CD4-positive, alpha-beta memory T cell (primary cell): ENCODE results near the gene STARD10. TPM values are rescaled to one million over a fixed set of nuclear protein-coding genes. Genes with fewer than 3 reads are reported as not detected.
A peak's percentile ranks its signal among the peaks of the same experiment; 100 is the strongest.

Source experiments
- CTCF ChIA-PET: fragments of 350-600 bp; sonication (Branson Sonifier 250); formaldehyde crosslinking; loops from one replicate; lab custom pipeline; 2021; ENCODE audit warnings: inconsistent platforms; ENCODE audit not compliant: partially characterized antibody; lab: Charles Lee
- POLR2A ChIA-PET: fragments of 350-600 bp; sonication (Branson Sonifier 250); formaldehyde crosslinking; loops from one replicate; lab custom pipeline; 2021; ENCODE audit not compliant: partially characterized antibody; lab: Charles Lee
- DNase-seq, 5 donors: peaks; one replicate each; pipeline versions ENCODE4 v3.0.0 to v3.0.0-alpha.2; 2020 to 2022; ENCODE audit warnings: mixed read lengths in 1 of 5
- H3K27ac ChIP-seq: one replicate; pipeline ENCODE4 v1.7.0; 2013; ENCODE audit warnings: low read depth, low read length
- H3K27me3 ChIP-seq: 2 replicates; pipeline ENCODE4 v1.7.0; 2013; ENCODE audit warnings: mild to moderate bottlenecking, low read length, moderate library complexity; ENCODE audit not compliant: insufficient read depth
- H3K36me3 ChIP-seq: 2 replicates; pipeline ENCODE4 v1.7.0; 2013; ENCODE audit warnings: mild to moderate bottlenecking, low read length, moderate library complexity; ENCODE audit not compliant: insufficient read depth
- H3K4me1 ChIP-seq: 2 replicates; pipeline ENCODE4 v1.7.0; 2013; ENCODE audit warnings: mild to moderate bottlenecking, low read length, moderate library complexity; ENCODE audit not compliant: insufficient read depth
- H3K4me3 ChIP-seq, 2 donors: one replicate each; pipeline ENCODE4 v1.7.0; 2013; ENCODE audit warnings: low read length in 2 of 2, mild to moderate bottlenecking in 1 of 2
- H3K9me3 ChIP-seq, 2 donors: one replicate each; pipeline ENCODE4 v1.7.0; 2013; ENCODE audit warnings: low read length in 2 of 2, control low read depth in 1 of 2; ENCODE audit not compliant: control insufficient read depth in 1 of 2
- H3K27ac Mint-ChIP-seq, 7 donors: one replicate each; pipeline ENCODE4 v1.8.0; 2020 to 2021; ENCODE audit warnings: mixed read lengths in 7 of 7, mild to moderate bottlenecking in 6 of 7, inconsistent platforms in 3 of 7, moderate library complexity in 3 of 7
- H3K27me3 Mint-ChIP-seq, 2 donors: one replicate each; pipeline ENCODE4 v1.8.0; 2020 to 2021; ENCODE audit warnings: mixed read lengths in 2 of 2
- H3K36me3 Mint-ChIP-seq, 2 donors: one replicate each; pipeline ENCODE4 v1.8.0; 2020 to 2021; ENCODE audit warnings: mixed read lengths in 2 of 2, inconsistent platforms in 1 of 2, mild to moderate bottlenecking in 1 of 2
- H3K4me1 Mint-ChIP-seq, 4 donors: one replicate each; pipeline ENCODE4 v1.8.0; 2020 to 2021; ENCODE audit warnings: mixed read lengths in 4 of 4, mild to moderate bottlenecking in 1 of 4
- H3K4me3 Mint-ChIP-seq, 8 donors: one replicate each; pipeline ENCODE4 v1.8.0; 2020 to 2021; ENCODE audit warnings: mixed read lengths in 8 of 8, mild to moderate bottlenecking in 7 of 8, moderate library complexity in 6 of 8, inconsistent platforms in 3 of 8
- H3K9me3 Mint-ChIP-seq, 8 donors: one replicate each; pipeline ENCODE4 v1.8.0; 2020 to 2021; ENCODE audit warnings: mixed read lengths in 8 of 8, mild to moderate bottlenecking in 5 of 8, inconsistent platforms in 3 of 8, moderate library complexity in 1 of 8
- intact Hi-C: fragments of 100-400 bp; cut with micrococcal nuclease; formaldehyde crosslinking; loops from one replicate; pipeline ENCODE4 v1.15.1; 2023
- polyA plus RNA-seq, 2 donors: library from polyadenylated mRNA; unstranded; fragments of 300-500 nt; fragmentation: Illumina TruSeq; gene quantifications; one replicate each; pipeline ENCODE4 v1.2.3, GENCODE V29; 2021
- total RNA-seq, 2 experiments: library from RNA; stranded (reverse); gene quantifications; one replicate each; pipeline ENCODE4 v1.2.3, GENCODE V29; 2021

STARD10 gene
- total and polyA plus RNA-seq, 4 experiments from 2014 or later = 23.0 to 27.0 (median 24.2) TPM

GRCh38 chr11:72732329-72732728 lies 61.5 kb downstream of the STARD10 start:
- ChIA-PET CTCF (interaction anchor here (0.6 to 2.4 kb wide), 5 partner anchors 10 to 445 kb away, joined by 3 to 11 read pairs (median 5); no protein-coding TSS in a partner anchor), POLR2A (interaction anchor here (2.5 to 3.2 kb wide), 2 partner anchors 10 to 61 kb away, joined by 6 to 10 read pairs; partner anchors contain the start of gene STARD10)
- no peaks in the 10 kb centered on the region for H3K27me3 ChIP-seq
- H3K36me3 ChIP-seq = no peaks in the 10 kb centered on the region
- H3K4me3 ChIP-seq = no peak overlapping the region
- H3K4me1 Mint-ChIP-seq = peaks cover 17 to 41% (median 28%) of the 10 kb centered on the region in 4 donors
- no peaks in the 10 kb centered on the region for H3K9me3 ChIP-seq
- H3K4me3 Mint-ChIP-seq = no peak overlapping the region
- H3K9me3 Mint-ChIP-seq = no peaks in the 10 kb centered on the region
- H3K36me3 Mint-ChIP-seq = peaks cover 16 to 18% of the 10 kb centered on the region in 2 donors
- no peak for DNase-seq
- intact Hi-C loops = no loop called here
- H3K4me1 ChIP-seq = peaks cover 18% of the 10 kb centered on the region
- H3K27ac ChIP-seq = no peak overlapping the region
- peak overlapping the region in 6 of 7 donors; percentile 57 to 89 (median 72) for H3K27ac Mint-ChIP-seq
- no peaks in the 10 kb centered on the region for H3K27me3 Mint-ChIP-seq

GRCh38 chr11:72730737-72731136 lies 63.1 kb downstream of the STARD10 start:
- Mint-ChIP-seq H3K36me3 (peaks cover 16 to 24% of the 10 kb centered on the region in 2 donors), H3K4me3 (no peak overlapping the region), H3K27me3 (no peaks in the 10 kb centered on the region), H3K4me1 (peaks cover 5 to 31% (median 16%) of the 10 kb centered on the region in 4 donors), H3K9me3 (peaks cover 0 to under 1% (median 0%) of the 10 kb centered on the region in 8 donors), H3K27ac (peak overlapping the region; percentile 39 to 91 (median 78))
- H3K36me3 ChIP-seq = no peaks in the 10 kb centered on the region
- no peaks in the 10 kb centered on the region for H3K9me3 ChIP-seq
- DNase-seq = no peak
- ChIA-PET CTCF (interaction anchor here (2.4 to 9.4 kb wide), 2 partner anchors 8 to 63 kb away, joined by 11 to 194 read pairs; partner anchors contain the start of gene STARD10), POLR2A (interaction anchor here (2.5 to 3.2 kb wide), 2 partner anchors 8 to 63 kb away, joined by 6 to 10 read pairs; partner anchors contain the start of gene STARD10)
- intact Hi-C loops = no loop called here
- H3K27ac ChIP-seq = no peak overlapping the region
- peaks cover 2% of the 10 kb centered on the region for H3K4me1 ChIP-seq
- H3K27me3 ChIP-seq = no peaks in the 10 kb centered on the region
- H3K4me3 ChIP-seq = no peak overlapping the region

- ChIA-PET CTCF (interaction anchor here (9.4 kb wide), 1 partner anchor 64 kb away, joined by 194 read pairs; the partner anchor contains the start of gene STARD10), POLR2A (interaction anchor here (0.6 to 1.2 kb wide), 3 partner anchors 59 to 111 kb away, joined by 3 to 5 read pairs (median 3); no protein-coding TSS in a partner anchor)
- Histone ChIP-seq H3K36me3 (no peaks in the 10 kb centered on the region), H3K4me3 (no peak overlapping the region), H3K27ac (no peak overlapping the region), H3K9me3 (no peaks in the 10 kb centered on the region), H3K4me1 (peaks cover 4% of the 10 kb centered on the region), H3K27me3 (no peaks in the 10 kb centered on the region)
- DNase-seq = no peak
- peaks cover 0 to 4% (median 0%) of the 10 kb centered on the region in 8 donors for H3K9me3 Mint-ChIP-seq
- H3K4me1 Mint-ChIP-seq = peaks cover 8 to 36% (median 20%) of the 10 kb centered on the region in 4 donors
- H3K4me3 Mint-ChIP-seq = no peak overlapping the region
- H3K36me3 Mint-ChIP-seq = peaks cover 16 to 29% of the 10 kb centered on the region in 2 donors
- intact Hi-C loops = no loop called here
- no peaks in the 10 kb centered on the region for H3K27me3 Mint-ChIP-seq
- H3K27ac Mint-ChIP-seq = peak overlapping the region in 5 of 7 donors; percentile 39 to 78 (median 58)
Observed at GRCh38 chr11:72730243-72730642, 63.6 kb downstream of the STARD10 start.

GRCh38 chr11:72727521-72727920 lies 66.3 kb downstream of the STARD10 start:
- Mint-ChIP-seq H3K27me3 (peaks cover 0 to 1% of the 10 kb centered on the region in 2 donors), H3K9me3 (peaks cover 0 to 7% (median 0%) of the 10 kb centered on the region in 8 donors), H3K36me3 (peaks cover 16 to 32% of the 10 kb centered on the region in 2 donors), H3K4me3 (no peak overlapping the region), H3K27ac (peak overlapping the region in 6 of 7 donors; percentile 18 to 84 (median 70)), H3K4me1 (peaks cover 17 to 48% (median 30%) of the 10 kb centered on the region in 4 donors)
- ChIA-PET POLR2A (interaction anchor here (0.8 kb wide), 1 partner anchor 65 kb away, joined by 3 read pairs; no protein-coding TSS in a partner anchor), CTCF (interaction anchor here (1.8 to 9.4 kb wide), 6 partner anchors 9 to 450 kb away, joined by 5 to 194 read pairs (median 16); partner anchors contain the start of genes ARAP1 and STARD10)
- Histone ChIP-seq H3K27ac (no peak overlapping the region), H3K9me3 (no peaks in the 10 kb centered on the region), H3K4me1 (peaks cover 15% of the 10 kb centered on the region), H3K27me3 (no peaks in the 10 kb centered on the region), H3K4me3 (no peak overlapping the region), H3K36me3 (peaks cover 5% of the 10 kb centered on the region)
- intact Hi-C loops = loop anchor here (5.0 to 10.0 kb wide), 2 partner anchors 417 to 1150 kb away; partner anchors contain the start of genes COA4, FCHSD2 and PAAF1
- no peak for DNase-seq

GRCh38 chr11:72726266-72727220 lies 67.3 kb downstream of the STARD10 start:
- Mint-ChIP-seq H3K9me3 (peaks cover 0 to 7% (median 0%) of the 10 kb centered on the region in 8 donors), H3K4me3 (no peak overlapping the region), H3K27ac (peak overlapping the region in 5 of 7 donors; percentile 12 to 95 (median 50)), H3K36me3 (peaks cover 11 to 40% of the 10 kb centered on the region in 2 donors), H3K4me1 (peaks cover 18 to 56% (median 38%) of the 10 kb centered on the region in 4 donors), H3K27me3 (peaks cover 0 to 1% of the 10 kb centered on the region in 2 donors)
- intact Hi-C loops = loop anchor here (5.0 to 10.0 kb wide), 2 partner anchors 418 to 1151 kb away; partner anchors contain the start of genes COA4, FCHSD2 and PAAF1
- H3K27me3 ChIP-seq = no peaks in the 10 kb centered on the region
- ChIA-PET POLR2A (interaction anchor here (0.8 to 2.5 kb wide), 3 partner anchors 11 to 67 kb away, joined by 3 to 45 read pairs (median 4); partner anchors contain the start of gene STARD10), CTCF (interaction anchor here (1.0 to 9.4 kb wide), 12 partner anchors 10 to 451 kb away, joined by 3 to 194 read pairs (median 12); partner anchors contain the start of genes ARAP1 and STARD10)
- H3K9me3 ChIP-seq = no peaks in the 10 kb centered on the region
- H3K4me3 ChIP-seq = no peak overlapping the region
- DNase-seq = no peak
- H3K36me3 ChIP-seq = peaks cover 5% of the 10 kb centered on the region
- H3K27ac ChIP-seq = no peak overlapping the region
- peaks cover 19% of the 10 kb centered on the region for H3K4me1 ChIP-seq

DNA sequence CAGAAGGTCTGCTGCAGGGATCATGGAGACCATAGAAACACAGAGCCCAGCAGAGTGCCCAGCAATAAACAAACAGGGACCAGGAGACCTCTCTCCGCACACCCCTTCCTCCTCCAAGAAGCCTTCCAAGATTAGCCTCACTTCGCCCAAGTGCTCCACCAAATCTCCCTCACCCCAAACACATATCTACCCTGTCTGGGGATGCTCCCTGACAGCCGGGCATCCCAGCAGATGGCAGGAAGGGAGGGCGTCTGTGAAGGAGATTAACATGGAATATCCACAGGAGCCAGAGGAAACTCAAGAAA lies 68.2 kb downstream of the STARD10 start:
- POLR2A ChIA-PET = interaction anchor here (0.6 to 2.5 kb wide), 18 partner anchors 8 to 517 kb away, joined by 3 to 45 read pairs (median 4); partner anchors contain the start of genes ARAP1, ATG16L2 and STARD10
- peak overlapping the region in 2 of 8 donors; percentile 46 to 80 for H3K4me3 Mint-ChIP-seq
- H3K4me1 Mint-ChIP-seq = peaks cover 19 to 60% (median 41%) of the 10 kb centered on the region in 4 donors
- Histone ChIP-seq H3K9me3 (no peaks in the 10 kb centered on the region), H3K27me3 (no peaks in the 10 kb centered on the region), H3K36me3 (peaks cover 5% of the 10 kb centered on the region), H3K4me1 (peaks cover 27% of the 10 kb centered on the region), H3K4me3 (no peak overlapping the region), H3K27ac (peak overlapping the region; percentile 4)
- H3K9me3 Mint-ChIP-seq = peaks cover 0 to 7% (median 0%) of the 10 kb centered on the region in 8 donors
- no peak for DNase-seq
- CTCF ChIA-PET = interaction anchor here (0.6 to 9.4 kb wide), 36 partner anchors 9 to 563 kb away, joined by 3 to 194 read pairs (median 5); partner anchors contain the start of genes ARAP1, ATG16L2 and STARD10
- peaks cover 0 to 1% of the 10 kb centered on the region in 2 donors for H3K27me3 Mint-ChIP-seq
- H3K36me3 Mint-ChIP-seq = peaks cover 4 to 37% of the 10 kb centered on the region in 2 donors
- peak overlapping the region; percentile 72 to 96 (median 95) for H3K27ac Mint-ChIP-seq
- intact Hi-C loops = loop anchor here (1.0 to 10.0 kb wide), 6 partner anchors 68 to 1152 kb away; partner anchors contain the start of genes ATG16L2, COA4, FCHSD2 and PAAF1
